SK-MEL-5 (cell line): ENCODE results near the gene LRIT2. TPM values are rescaled to one million over a fixed set of nuclear protein-coding genes. Genes with fewer than 3 reads are reported as not detected.
"Not testable (repeated sequence)": the region's sequence is repeated elsewhere in the genome, so short reads cannot be mapped to it uniquely, and the experiment has no call there.

Experiments used
- DNase-seq: peaks from one replicate; pipeline ENCODE4 v3.0.0-alpha.2; 2016; ENCODE audit warnings: low read depth, low spot score
- in situ Hi-C: cut with HindIII; loops from 2 replicates; pipeline ENCODE4 v1.10.0; 2016; ENCODE audit warnings: low sequenced_read_pairs, high pct_unique_total_duplicates, low pct_unique_long_range_greater_than_20kb
- total RNA-seq: library from RNA; depleted of rRNA; stranded (reverse); fragments of >200 nt; shearing (Covaris generic); gene quantifications from 2 replicates; pipeline ENCODE4 v1.2.3, GENCODE V29; 2014

The LRIT2 gene
- total RNA-seq, 1 experiment from 2014 or later: not detected

- in situ Hi-C loops: no loop called here
- no peak for DNase-seq
These were observed 28.4 kb downstream of the LRIT2 start for GRCh38 chr10:84196941-84197340.

GRCh38 chr10:84196083-84196482, 29.3 kb downstream of the LRIT2 start:
- in situ Hi-C loops: no loop called here
- DNase-seq: no peak

- DNase-seq: no peak
- in situ Hi-C loops: no loop called here
These were observed 30.1 kb downstream of the LRIT2 start for GRCh38 chr10:84195044-84195830.

GRCh38 chr10:84194424-84195043, 30.8 kb downstream of the LRIT2 start, which contains the start of gene CDHR1:
TSS of gene CDHR1 (plus strand) at chr10:84194537. CDS start at chr10:84194761, 224 bp downstream.
- in situ Hi-C loops: no loop called here
- DNase-seq: no peak

GRCh38 chr10:84193846-84194423, 31.4 kb downstream of the LRIT2 start:
- in situ Hi-C loops: no loop called here
- DNase-seq: no peak

GRCh38 chr10:84193327-84193726, 32.0 kb downstream of the LRIT2 start:
- DNase-seq: no peak
- in situ Hi-C loops: no loop called here

GRCh38 chr10:84191106-84191505, 34.2 kb downstream of the LRIT2 start:
- DNase-seq: no peak
- in situ Hi-C loops: no loop called here

- DNase-seq: no peak
- in situ Hi-C loops: no loop called here
These were observed 34.7 kb downstream of the LRIT2 start for GRCh38 chr10:84190621-84191020.

- in situ Hi-C loops: no loop called here
- DNase-seq: no peak
These were observed 36.5 kb downstream of the LRIT2 start for GRCh38 chr10:84188815-84189214.

- no peak for DNase-seq
- in situ Hi-C loops: no loop called here
These were observed 39.7 kb downstream of the LRIT2 start for GRCh38 chr10:84185526-84186175.

GRCh38 chr10:84184517-84184916, 40.8 kb downstream of the LRIT2 start:
- in situ Hi-C loops: no loop called here

GRCh38 chr10:84181631-84182030, 43.7 kb downstream of the LRIT2 start:
- DNase-seq: no peak
- in situ Hi-C loops: no loop called here

More at GRCh38 chr10:84184517-84184916, 40.8 kb downstream of the LRIT2 start:
- no peak for DNase-seq

GRCh38 chr10:84180386-84180785, 45.0 kb downstream of the LRIT2 start:
- in situ Hi-C loops, DNase-seq: not testable (repeated sequence)

- in situ Hi-C loops: no loop called here
- no peak for DNase-seq
These were observed 46.2 kb downstream of the LRIT2 start for GRCh38 chr10:84179059-84179710.

GRCh38 chr10:84178160-84178609, 47.2 kb downstream of the LRIT2 start:
- in situ Hi-C loops: no loop called here
- DNase-seq: no peak

GRCh38 chr10:84177541-84178141, 47.7 kb downstream of the LRIT2 start:
- in situ Hi-C loops: no loop called here

GRCh38 chr10:84176836-84177474, 48.4 kb downstream of the LRIT2 start:
- no peak for DNase-seq
- in situ Hi-C loops: no loop called here

More at GRCh38 chr10:84177541-84178141, 47.7 kb downstream of the LRIT2 start:
- DNase-seq: no peak
